ENCODE results near the gene SF1.

GRCh38 chr11:64823568-64824119, 45.3 kb upstream of the SF1 start:
- TF ChIP-seq CTCF (conservative IDR thresholded peaks at IDR 0.05) (no peak), ZFX (IDR thresholded peaks at IDR 0.05) (no peak)

Data from C4-2B (cell line).